AG10803 (cell line): ENCODE results near the gene FAM81A.
A peak's percentile ranks its signal among the peaks of the same experiment; 100 is the strongest.

Experiments used
- DNase-seq: peaks from one replicate; pipeline ENCODE4 v3.0.0; 2010; ENCODE audit warnings: low read depth
- H3K4me3 ChIP-seq: 2 replicates; pipeline ENCODE4 v1.5.1; 2011; ENCODE audit warnings: mild to moderate bottlenecking, low read length, control low read depth
- TF ChIP-seq, protein P1 (sequence below): conservative IDR thresholded peaks from 2 replicates; pipeline ENCODE4 v1.5.1; 2011; ENCODE audit warnings: mild to moderate bottlenecking, low read length, control low read depth, inconsistent platforms

FAM81A gene

DNA sequence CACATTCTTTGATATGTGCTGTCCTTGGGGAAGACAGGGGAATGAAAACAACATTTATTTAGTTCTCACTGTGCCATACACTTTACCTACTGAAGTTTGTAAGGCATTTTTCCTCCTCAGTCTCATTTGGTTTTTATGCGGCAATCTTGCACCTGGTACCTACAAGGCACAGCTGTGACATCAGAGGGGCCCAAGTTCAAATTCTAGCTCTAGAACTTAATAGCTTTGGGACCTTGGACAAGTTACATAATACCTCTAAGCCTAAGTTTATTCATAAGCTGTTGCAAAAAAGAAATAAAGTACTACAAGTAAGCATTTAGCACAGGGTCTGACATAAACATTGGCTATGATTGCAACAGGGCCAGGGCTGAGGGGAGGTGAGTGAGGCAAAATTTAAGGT is 5.6 kb upstream of the FAM81A start:
- H3K4me3 ChIP-seq: no peak overlapping the region
- DNase-seq: no peak
- TF ChIP-seq, protein P1, sequence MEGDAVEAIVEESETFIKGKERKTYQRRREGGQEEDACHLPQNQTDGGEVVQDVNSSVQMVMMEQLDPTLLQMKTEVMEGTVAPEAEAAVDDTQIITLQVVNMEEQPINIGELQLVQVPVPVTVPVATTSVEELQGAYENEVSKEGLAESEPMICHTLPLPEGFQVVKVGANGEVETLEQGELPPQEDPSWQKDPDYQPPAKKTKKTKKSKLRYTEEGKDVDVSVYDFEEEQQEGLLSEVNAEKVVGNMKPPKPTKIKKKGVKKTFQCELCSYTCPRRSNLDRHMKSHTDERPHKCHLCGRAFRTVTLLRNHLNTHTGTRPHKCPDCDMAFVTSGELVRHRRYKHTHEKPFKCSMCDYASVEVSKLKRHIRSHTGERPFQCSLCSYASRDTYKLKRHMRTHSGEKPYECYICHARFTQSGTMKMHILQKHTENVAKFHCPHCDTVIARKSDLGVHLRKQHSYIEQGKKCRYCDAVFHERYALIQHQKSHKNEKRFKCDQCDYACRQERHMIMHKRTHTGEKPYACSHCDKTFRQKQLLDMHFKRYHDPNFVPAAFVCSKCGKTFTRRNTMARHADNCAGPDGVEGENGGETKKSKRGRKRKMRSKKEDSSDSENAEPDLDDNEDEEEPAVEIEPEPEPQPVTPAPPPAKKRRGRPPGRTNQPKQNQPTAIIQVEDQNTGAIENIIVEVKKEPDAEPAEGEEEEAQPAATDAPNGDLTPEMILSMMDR: no peak

DNA sequence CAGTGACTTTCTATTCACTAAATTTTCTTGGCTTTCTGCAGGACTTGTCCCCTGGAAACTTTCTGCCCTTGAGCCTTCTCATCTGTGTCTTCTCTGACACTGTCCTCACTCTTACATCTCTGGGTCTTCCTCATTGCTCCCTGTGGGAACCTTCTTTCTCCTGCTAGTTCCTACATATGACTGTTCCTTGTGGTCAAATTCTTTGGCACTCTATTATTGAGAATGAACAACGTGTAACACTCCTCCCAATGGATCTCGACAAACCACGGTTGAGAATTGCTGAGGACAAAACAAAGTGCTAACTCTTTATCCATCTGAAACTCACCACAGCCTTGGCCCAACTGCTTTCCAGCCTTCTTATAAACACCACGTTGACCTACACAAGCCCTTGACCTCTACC is 3.5 kb upstream of the FAM81A start:
- TF ChIP-seq, protein P1: no peak
- DNase-seq: no peak
- H3K4me3 ChIP-seq: no peak overlapping the region

DNA sequence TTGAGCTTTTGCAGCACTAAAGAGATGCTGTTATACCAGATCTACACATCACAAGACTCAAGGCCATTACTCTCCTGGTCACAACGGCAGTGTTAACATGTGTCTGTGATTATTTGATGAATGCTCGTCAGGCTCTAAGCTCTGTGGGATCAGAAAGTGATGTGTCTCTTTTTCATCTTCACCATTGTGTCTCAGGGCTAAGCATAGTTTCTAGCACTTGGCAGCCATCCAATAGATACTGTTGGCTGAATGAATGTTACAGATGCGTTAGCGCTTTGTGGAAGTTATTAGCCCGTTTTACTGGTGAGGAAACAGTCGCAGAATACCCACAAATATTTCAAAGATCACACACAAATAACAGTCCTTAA is 1.2 kb upstream of the FAM81A start:
- TF ChIP-seq, protein P1: no peak
- no peak overlapping the region for H3K4me3 ChIP-seq
- no peak for DNase-seq

DNA sequence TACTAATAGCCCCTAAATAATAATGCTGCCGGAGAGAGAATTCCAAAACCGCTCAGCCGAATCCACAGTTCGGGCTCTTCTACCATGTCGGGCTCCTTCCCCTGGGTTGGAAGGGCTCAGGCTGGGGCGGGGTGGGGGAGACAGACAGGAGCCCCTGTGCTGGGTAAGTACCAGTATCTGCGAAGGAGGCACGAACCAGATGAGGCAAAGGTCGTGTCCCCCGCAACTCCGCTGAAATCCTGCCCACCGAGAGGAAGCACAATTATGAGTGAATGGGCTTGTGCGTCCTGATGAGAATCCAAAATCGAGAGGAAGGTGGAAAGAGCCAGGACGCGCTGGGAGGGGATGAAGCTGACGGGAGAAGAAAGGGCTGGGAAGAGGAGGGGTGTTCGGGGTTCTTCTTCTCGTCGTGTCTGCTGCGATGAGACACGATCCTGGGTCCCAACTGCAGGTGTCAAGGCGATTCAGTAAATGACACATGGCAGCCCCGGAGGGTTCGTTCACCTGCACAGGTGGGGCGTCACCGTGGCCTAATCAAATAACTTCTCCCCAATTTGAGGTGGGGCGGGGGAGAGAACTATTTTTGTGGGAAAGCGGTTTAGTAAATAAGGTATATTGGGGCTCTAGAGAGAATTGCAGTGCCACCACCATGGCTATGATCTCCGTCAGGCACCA is 707 bp upstream of the FAM81A start:
- peak overlapping the region; percentile 62 for H3K4me3 ChIP-seq
- TF ChIP-seq, protein P1: no peak
- DNase-seq: no peak

DNA sequence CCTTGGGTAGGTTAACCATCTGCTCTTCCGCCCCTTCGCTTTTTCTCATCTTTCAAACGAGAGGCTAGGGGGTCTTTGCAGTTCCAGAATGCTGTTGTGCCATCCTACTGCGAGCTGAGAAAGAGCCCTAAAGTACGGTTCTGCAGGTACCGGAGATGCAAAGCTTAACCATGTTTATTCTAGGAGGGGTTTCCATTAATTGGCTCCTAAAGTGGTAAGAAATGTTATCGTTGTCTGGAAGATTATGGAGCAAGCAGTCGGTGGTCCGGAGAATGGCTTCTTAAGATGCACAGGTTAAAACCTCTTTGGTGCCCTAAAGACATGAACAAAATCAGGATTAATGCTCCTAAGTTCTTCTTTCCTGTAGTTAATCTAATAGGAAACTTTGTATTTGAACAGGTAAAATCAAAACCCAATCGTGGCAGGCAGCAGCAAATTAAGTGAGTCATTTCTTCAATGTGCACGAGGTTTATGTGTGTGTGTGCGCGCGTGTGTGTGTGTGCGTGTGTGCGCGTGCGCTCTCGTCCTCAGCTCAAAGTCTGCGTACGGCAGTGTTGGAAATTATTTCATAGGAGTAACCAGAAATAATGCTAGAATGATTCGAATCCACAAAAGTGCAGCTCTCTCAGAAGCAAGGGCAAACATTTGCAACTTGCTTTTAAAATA is 772 bp downstream of the FAM81A start:
- TF ChIP-seq, protein P1: no peak
- peak; percentile 13 for DNase-seq
- H3K4me3 ChIP-seq: peak overlapping the region; percentile 44

DNA sequence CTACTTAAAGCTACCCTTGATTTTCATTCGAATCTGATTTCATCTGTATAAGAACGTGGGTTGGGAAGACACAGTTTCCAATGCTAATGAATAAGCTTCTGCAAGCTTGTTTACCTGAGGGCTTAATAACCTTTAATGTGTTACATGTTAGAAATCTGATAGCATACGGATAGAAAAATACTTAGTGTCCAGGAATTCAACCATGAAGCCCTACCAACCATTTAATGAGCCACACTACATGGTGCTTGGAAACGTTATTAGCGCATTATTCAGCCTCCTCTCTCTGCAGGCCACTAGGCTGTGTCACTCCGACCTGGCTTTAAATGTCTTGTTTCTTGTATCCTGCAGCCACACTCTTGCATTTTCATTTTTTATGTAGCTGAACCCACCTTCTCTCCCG is 1.6 kb downstream of the FAM81A start:
- H3K4me3 ChIP-seq: no peak overlapping the region
- DNase-seq: no peak
- TF ChIP-seq, protein P1: no peak
